RWPE2 (cell line): ENCODE measurements around the gene KCNMA1.

Experiments used
- ATAC-seq: fragments of 200-7000 bp; cut with Tn5 transposase; 3 replicates; pipeline ENCODE4 v1.9.1; 2021; ENCODE audit warnings: low read depth
- DNase-seq: peaks from one replicate; pipeline ENCODE4 v3.0.0-alpha.2; 2020; ENCODE audit warnings: low spot score
- H3K27ac ChIP-seq: fragments of 450-650 bp; 2 replicates; pipeline ENCODE4 v1.5.1; 2017; ENCODE audit warnings: mild to moderate bottlenecking; ENCODE audit not compliant: poor library complexity, severe bottlenecking
- H3K27me3 ChIP-seq: fragments of 250-450 bp; sonication (Bioruptor Pico); 2 replicates; pipeline ENCODE4 v1.5.1; 2021; ENCODE audit warnings: mild to moderate bottlenecking, moderate library complexity; ENCODE audit not compliant: insufficient read depth, poor library complexity, severe bottlenecking
- H3K36me3 ChIP-seq: fragments of 250-450 bp; sonication (Bioruptor Pico); 2 replicates; pipeline ENCODE4 v1.5.1; 2020; ENCODE audit warnings: low read depth, mild to moderate bottlenecking, moderate library complexity
- H3K4me1 ChIP-seq: fragments of 250-450 bp; sonication (Bioruptor Pico); 2 replicates; pipeline ENCODE4 v1.5.1; 2021; ENCODE audit warnings: mild to moderate bottlenecking, moderate library complexity; ENCODE audit not compliant: insufficient read depth, poor library complexity, severe bottlenecking
- H3K4me3 ChIP-seq: fragments of 250-450 bp; sonication (Bioruptor Pico); 2 replicates; pipeline ENCODE4 v1.5.1; 2021; ENCODE audit warnings: mild to moderate bottlenecking, moderate library complexity; ENCODE audit not compliant: severe bottlenecking
- H3K9me3 ChIP-seq: fragments of 250-450 bp; sonication (Bioruptor Pico); 2 replicates; pipeline ENCODE4 v1.5.1; 2021; ENCODE audit warnings: mild to moderate bottlenecking, moderate library complexity; ENCODE audit not compliant: severe bottlenecking
- TF ChIP-seq, protein P1 (sequence below): fragments of 450-650 bp; IDR thresholded peaks from one replicate; pipeline ENCODE4 v1.5.1; 2017; ENCODE audit warnings: mild to moderate bottlenecking, moderate library complexity; ENCODE audit not compliant: poor library complexity, severe bottlenecking

Gene KCNMA1

DNA sequence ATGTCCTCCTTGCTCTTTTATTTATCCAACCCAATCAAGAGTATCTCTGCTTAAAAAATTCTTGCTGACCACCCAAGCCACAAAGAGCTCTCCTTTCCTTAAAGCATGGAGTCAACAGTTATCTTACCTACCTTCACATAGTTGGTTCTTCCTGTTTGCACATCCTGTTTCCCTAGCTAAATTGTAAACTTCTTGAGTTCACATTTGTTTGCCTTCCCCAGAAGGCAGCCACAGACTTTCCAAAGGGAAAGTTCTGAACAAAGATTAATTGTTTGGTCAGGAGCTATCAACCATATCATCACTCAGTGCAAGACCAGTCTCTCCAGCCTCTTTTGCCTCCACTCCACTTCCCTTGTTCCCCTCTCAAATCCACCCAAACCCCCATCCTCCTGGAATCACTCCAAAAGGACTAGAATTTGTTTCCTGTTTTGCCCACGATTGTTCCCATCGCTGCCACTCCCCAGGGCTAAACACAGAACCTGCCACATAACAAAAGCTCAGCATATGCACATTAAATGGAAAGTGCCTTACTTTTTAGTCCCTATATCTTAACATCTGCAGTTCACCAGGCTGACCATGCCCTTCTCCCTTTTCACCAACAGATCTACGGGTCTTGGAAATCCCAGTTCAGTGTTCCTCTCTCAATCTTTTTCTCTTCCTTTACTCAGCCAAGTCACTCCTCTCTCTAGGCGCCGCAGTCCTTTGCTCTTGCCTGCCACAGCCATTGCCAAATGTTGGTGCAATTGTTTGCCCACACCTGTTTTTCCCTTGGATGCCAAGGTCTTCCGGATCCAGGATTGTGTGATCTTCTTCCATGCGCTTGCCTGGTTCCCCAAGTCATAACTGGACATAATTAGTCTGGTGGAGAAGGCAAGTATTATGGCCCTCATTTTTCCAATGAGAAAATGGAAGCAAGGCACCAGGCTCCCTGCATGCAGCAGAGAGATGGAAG lies 265.5 kb downstream of the KCNMA1 start:
- Histone ChIP-seq H3K27ac (no peak overlapping the region), H3K36me3 (no peaks in the 10 kb centered on the region), H3K27me3 (no peaks in the 10 kb centered on the region), H3K4me3 (no peak overlapping the region), H3K4me1 (peaks cover under 1% of the 10 kb centered on the region), H3K9me3 (no peaks in the 10 kb centered on the region)
- DNase-seq (no peak), ATAC-seq (no peak)
- TF ChIP-seq, protein P1, sequence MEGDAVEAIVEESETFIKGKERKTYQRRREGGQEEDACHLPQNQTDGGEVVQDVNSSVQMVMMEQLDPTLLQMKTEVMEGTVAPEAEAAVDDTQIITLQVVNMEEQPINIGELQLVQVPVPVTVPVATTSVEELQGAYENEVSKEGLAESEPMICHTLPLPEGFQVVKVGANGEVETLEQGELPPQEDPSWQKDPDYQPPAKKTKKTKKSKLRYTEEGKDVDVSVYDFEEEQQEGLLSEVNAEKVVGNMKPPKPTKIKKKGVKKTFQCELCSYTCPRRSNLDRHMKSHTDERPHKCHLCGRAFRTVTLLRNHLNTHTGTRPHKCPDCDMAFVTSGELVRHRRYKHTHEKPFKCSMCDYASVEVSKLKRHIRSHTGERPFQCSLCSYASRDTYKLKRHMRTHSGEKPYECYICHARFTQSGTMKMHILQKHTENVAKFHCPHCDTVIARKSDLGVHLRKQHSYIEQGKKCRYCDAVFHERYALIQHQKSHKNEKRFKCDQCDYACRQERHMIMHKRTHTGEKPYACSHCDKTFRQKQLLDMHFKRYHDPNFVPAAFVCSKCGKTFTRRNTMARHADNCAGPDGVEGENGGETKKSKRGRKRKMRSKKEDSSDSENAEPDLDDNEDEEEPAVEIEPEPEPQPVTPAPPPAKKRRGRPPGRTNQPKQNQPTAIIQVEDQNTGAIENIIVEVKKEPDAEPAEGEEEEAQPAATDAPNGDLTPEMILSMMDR = no peak

DNA sequence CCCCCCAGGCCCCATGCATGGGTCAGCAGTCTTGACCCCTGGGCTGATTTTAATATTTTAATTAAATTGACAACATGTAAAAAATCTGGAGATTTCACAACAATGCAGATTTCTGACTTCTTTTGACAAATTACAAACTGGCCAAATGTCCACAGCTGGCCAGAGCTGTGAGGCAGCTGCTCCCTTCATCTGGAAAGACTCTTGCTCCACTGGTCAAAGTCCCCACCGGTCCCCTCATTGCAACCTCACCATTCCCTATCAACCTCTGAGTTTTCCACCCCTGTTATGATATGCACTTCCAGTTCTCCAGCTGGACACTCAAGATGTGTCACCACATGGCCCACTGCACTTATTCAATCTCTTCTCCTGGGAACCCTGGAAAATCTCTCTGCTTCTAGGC lies 266.2 kb downstream of the KCNMA1 start:
- H3K4me3 ChIP-seq = no peak overlapping the region
- H3K4me1 ChIP-seq = no peaks in the 10 kb centered on the region
- TF ChIP-seq, protein P1 = no peak
- ATAC-seq (no peak), DNase-seq (no peak)
- no peaks in the 10 kb centered on the region for H3K27me3 ChIP-seq
- no peaks in the 10 kb centered on the region for H3K36me3 ChIP-seq
- no peak overlapping the region for H3K27ac ChIP-seq
- H3K9me3 ChIP-seq = no peaks in the 10 kb centered on the region

DNA sequence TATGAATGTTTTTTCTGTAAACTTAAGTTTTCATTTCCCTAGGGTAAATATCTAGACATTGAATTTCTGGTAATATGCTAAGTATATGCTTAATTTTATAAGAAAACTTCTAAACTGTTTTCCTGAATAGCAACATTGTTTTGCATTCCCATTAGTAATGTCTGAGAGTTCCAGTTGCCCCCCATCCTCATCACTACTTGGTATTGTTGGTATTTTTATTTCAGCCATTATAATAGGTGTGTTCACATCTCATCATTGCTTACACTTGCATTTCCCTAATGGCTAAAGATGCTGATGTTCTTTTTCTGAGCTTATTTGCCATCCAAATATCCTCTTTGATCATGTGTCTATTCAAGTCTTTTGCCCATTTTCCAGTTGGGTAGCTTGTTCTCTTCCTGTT lies 269.6 kb downstream of the KCNMA1 start:
- Histone ChIP-seq H3K36me3 (no peaks in the 10 kb centered on the region), H3K27me3 (no peaks in the 10 kb centered on the region), H3K27ac (no peak overlapping the region), H3K9me3 (no peaks in the 10 kb centered on the region), H3K4me3 (no peak overlapping the region), H3K4me1 (no peaks in the 10 kb centered on the region)
- DNase-seq (no peak), ATAC-seq (no peak)
- TF ChIP-seq, protein P1 = no peak

DNA sequence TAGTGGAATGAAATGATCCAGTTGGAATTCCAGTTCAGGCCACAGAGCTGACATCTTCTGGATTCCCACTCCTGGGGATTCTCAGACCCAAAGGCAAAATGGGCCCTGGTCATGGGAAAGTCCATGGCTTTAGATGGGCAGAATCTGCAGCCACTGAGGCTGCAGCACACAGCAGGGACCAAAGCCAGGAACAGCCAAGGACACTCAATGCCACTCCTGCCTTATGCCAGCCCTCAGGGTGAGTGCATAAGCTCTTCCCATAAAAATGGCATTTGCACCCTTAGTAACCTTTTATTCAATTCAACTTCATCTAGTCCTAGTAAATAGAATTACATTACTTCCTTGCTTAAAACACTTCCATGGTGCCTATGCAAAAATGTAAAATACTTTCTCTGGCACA lies 274.4 kb downstream of the KCNMA1 start:
- Histone ChIP-seq H3K36me3 (no peaks in the 10 kb centered on the region), H3K9me3 (no peaks in the 10 kb centered on the region), H3K27me3 (no peaks in the 10 kb centered on the region), H3K27ac (no peak overlapping the region), H3K4me3 (no peak overlapping the region), H3K4me1 (no peaks in the 10 kb centered on the region)
- ATAC-seq (no peak), DNase-seq (no peak)
- TF ChIP-seq, protein P1 = no peak

DNA sequence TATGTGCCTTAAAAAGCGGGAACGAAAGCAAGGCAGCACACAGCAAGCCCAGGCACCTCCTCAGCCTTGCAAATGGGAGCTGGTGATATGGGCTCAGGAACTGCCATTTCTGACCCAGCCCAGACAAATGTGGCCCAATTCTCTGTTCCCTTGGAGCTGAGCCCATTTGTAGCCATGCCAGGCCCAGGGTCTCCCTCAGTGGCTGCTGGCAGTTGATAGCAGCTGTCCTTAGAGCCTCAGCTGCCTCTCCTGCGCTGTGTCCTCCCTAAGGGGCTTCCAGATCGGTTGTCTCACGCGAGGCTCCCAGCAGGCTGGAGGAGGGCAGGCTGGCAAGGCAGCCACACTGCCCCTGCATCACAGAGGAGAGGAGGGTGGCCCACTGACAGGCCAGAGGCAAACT lies 275.8 kb downstream of the KCNMA1 start:
- DNase-seq (no peak), ATAC-seq (no peak)
- Histone ChIP-seq H3K27ac (no peak overlapping the region), H3K4me3 (no peak overlapping the region), H3K9me3 (no peaks in the 10 kb centered on the region), H3K4me1 (peaks cover 13% of the 10 kb centered on the region), H3K36me3 (no peaks in the 10 kb centered on the region), H3K27me3 (no peaks in the 10 kb centered on the region)
- TF ChIP-seq, protein P1 = no peak
